GM12872 (cell line): Measurements from ENCODE around the gene TBC1D7.

ENCODE experiments used
- TF ChIP-seq, protein P1 (sequence below): IDR thresholded peaks from 3 replicates; pipeline ENCODE4 v1.5.1; 2011; ENCODE audit warnings: low read depth, mild to moderate bottlenecking, low read length, moderate library complexity; ENCODE audit not compliant: insufficient read depth

Gene TBC1D7

DNA sequence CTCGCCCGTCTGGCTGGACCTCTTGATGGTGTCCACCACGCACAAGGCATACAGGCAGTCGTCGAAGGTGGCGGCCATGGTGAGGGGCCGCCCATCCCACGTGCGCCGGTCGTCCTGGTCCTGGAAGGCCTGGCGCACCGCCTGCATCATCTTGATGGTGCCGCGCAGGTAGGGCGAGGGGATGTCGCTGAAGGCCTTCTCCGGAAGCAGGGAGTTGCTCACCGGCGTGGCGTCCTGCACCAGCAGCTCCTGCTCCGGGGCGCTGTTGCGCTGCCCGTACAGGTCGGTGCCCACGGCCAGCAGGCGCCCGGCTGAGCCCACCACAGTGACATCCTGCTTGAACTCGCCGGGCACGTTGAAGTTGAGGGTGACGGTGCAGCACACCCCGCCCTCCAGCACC lies 36.5 kb upstream of the TBC1D7 start:
- TF ChIP-seq, protein P1, sequence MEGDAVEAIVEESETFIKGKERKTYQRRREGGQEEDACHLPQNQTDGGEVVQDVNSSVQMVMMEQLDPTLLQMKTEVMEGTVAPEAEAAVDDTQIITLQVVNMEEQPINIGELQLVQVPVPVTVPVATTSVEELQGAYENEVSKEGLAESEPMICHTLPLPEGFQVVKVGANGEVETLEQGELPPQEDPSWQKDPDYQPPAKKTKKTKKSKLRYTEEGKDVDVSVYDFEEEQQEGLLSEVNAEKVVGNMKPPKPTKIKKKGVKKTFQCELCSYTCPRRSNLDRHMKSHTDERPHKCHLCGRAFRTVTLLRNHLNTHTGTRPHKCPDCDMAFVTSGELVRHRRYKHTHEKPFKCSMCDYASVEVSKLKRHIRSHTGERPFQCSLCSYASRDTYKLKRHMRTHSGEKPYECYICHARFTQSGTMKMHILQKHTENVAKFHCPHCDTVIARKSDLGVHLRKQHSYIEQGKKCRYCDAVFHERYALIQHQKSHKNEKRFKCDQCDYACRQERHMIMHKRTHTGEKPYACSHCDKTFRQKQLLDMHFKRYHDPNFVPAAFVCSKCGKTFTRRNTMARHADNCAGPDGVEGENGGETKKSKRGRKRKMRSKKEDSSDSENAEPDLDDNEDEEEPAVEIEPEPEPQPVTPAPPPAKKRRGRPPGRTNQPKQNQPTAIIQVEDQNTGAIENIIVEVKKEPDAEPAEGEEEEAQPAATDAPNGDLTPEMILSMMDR = no peak

- TF ChIP-seq, protein P1 = no peak
Measured at GRCh38 chr6:13362412-13362811, 34.1 kb upstream of the TBC1D7 start.

DNA sequence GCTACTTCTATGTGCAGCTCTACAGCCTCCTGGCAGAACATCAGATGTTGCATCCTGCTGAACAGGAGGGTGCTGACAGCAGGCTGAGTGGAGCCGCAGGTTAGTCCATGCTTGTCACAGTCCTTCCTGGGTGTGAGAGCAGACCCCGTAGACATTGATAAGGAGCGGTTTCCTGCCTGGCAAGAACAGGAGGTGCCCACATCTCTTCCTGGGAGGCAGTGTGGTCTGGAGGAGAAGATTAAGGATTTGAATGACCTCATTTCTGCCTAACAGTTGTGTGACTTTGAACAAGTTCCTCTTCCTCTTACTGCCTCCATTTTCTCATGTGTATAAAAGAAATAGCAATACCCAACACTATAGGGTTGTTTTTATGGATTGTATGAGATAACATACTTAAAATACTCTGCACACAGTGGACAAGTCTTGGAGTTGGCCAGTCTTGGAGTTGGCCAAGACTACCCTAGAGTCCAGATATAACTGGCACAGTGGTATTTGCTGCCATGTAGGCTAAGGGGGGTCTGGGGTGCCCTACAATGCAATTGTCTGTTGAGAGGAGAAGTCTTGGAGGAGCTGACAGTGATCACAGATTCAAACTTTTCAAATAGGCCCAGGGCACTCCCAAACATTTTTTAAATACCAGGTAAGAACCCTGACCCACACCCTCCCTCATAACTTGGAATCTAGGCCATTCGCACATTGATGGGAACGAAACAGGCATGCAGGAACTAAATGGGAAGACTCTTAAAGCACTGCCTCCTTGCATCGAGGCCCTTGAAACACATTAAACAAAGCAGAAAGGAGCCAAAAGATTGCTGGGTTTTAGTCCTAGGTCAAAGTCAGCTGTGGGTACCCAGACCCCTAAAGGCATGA lies 32.6 kb upstream of the TBC1D7 start:
- TF ChIP-seq, protein P1 = no peak

DNA sequence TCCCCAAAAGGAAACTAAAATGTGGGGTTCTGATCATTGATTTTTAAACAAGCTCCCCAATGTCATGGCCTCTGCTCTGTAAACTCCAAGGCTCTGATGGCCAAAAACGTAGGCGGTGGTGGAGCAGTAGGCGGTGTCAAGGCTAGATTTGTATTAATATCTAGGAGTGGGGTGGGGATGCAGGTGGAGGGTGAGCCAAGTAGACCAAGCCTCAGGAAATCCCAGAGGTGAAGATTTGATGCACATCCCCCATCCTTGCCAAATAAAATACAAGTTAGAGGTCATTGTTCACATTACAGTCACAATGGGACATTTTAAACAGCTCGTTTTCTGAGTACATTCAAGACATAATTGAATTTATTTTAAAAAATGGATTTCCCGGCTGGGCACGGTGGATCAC lies 30.9 kb upstream of the TBC1D7 start:
- TF ChIP-seq, protein P1 = no peak

- TF ChIP-seq, protein P1 = no peak
Measured at GRCh38 chr6:13358511-13358910, 30.2 kb upstream of the TBC1D7 start.

GRCh38 chr6:13357551-13358075 lies 29.3 kb upstream of the TBC1D7 start:
- TF ChIP-seq, protein P1 = no peak

GRCh38 chr6:13355999-13356785 lies 27.9 kb upstream of the TBC1D7 start:
- TF ChIP-seq, protein P1 = no peak
